Activated CD8-positive, alpha-beta memory T cell treated with anti-CD3 and anti-CD28 coated beads for 36 hours (primary cell): ENCODE results near the gene TLR4. TPM values are rescaled to one million over a fixed set of nuclear protein-coding genes. Genes with fewer than 3 reads are reported as not detected.

Experiments used
- CTCF ChIA-PET: fragments of 350-600 bp; sonication (Branson Sonifier 250); formaldehyde crosslinking; loops from one replicate; lab custom pipeline; 2021; ENCODE audit warnings: antibody characterized with exemption; lab: Charles Lee
- POLR2A ChIA-PET: fragments of 350-600 bp; sonication (Branson Sonifier 250); formaldehyde crosslinking; loops from one replicate; lab custom pipeline; 2021; ENCODE audit warnings: antibody characterized with exemption; lab: Charles Lee
- total RNA-seq, 2 experiments: library from RNA; stranded (reverse); gene quantifications; one replicate each; pipeline ENCODE4 v1.2.3, GENCODE V29; 2021

The TLR4 gene
- total RNA-seq, 2 experiments from 2014 or later, result not detected

DNA sequence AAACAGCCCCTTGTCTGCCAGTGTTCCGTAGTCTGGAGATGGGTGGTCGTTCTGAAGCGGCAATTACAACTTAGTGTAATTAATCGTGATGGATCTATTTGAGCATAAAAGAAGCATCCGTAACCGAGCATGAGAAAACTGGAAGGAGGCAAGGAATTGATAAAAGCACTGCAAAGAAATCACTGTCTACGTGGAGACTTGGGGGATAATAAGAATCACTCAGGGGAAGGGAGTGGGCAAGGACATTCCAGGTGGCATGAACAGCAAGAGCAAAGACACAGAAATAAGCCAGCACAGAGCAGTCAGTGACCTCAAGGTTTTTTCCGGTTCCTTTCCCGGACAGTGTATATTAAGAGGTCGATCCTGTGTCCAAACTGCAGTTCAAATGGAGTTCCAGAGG is 35.0 kb downstream of the TLR4 start:
- POLR2A ChIA-PET, result no interaction called here
- CTCF ChIA-PET, result no interaction called here

DNA sequence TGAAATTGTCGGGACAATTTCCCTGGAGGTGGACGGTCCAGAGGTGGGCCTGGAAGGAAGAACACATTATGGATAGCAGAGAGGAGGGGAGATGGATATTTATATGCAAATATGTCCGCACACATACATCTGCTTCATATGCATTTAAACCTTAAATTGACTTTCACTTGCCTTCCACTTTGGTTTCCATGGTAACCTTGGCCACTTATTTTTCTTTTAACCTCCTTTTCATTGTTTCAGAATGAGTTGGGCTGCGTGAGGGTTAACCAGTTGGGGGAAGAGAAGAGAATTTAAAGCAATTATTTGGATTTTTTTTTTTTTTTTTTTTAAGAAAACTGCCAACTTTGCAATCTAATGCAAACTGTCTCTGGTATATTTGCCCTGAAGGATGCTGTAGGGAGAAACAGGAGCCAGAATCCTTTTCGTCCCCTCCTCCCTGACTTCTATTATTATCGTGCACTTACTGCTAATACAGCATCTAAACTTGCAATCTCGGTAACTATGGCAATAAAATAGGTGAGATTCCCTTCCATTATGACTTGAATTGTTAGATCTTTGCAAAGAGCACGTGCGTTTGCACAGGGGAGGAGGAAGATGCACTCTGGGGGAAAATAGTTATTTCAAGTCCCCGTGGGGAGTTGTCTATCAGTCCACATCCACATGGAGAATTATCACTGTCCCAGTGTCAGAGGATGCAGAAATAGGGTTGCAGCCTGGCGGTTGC is 35.6 kb downstream of the TLR4 start:
- POLR2A ChIA-PET, result no interaction called here
- CTCF ChIA-PET, result no interaction called here

DNA sequence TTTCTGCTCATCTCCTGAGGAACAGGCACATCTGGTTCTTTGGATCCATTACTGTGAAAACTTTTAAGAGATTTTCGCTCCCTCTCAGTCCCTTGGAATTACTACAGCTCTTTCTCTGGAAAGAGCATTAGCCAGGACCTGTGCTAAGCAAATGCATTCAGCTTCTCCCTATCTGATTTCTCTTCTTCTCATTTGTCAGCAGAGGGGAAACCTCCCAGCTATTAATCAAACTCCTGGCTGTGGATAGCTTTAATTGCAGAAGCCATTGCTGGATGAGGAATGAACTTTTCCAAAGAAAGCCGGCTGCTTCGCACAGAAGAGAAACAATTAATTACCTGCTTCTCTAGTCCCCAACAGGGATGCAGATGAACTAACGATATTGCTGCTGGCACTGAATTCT is 37.9 kb downstream of the TLR4 start:
- POLR2A ChIA-PET, result no interaction called here
- CTCF ChIA-PET, result no interaction called here

DNA sequence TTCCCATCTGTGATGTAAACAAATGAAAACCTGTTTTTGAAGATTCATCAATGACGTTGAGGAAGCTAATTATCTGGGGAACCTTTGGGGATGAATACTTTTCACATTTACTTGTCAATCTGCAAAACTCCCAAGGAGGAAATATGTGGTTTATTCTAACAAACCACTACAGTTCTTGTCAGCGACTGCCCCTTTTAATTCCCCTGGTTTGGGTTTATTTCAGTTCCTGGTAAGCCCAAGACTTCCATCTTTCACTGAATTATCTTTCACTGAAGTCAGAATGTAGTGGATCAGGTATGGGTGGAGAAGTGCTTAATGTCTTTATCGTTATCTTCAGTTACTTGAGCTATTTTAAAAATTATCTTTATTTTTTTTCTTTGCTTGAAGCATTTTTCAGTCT is 40.2 kb downstream of the TLR4 start:
- CTCF ChIA-PET, result no interaction called here
- POLR2A ChIA-PET, result no interaction called here

DNA sequence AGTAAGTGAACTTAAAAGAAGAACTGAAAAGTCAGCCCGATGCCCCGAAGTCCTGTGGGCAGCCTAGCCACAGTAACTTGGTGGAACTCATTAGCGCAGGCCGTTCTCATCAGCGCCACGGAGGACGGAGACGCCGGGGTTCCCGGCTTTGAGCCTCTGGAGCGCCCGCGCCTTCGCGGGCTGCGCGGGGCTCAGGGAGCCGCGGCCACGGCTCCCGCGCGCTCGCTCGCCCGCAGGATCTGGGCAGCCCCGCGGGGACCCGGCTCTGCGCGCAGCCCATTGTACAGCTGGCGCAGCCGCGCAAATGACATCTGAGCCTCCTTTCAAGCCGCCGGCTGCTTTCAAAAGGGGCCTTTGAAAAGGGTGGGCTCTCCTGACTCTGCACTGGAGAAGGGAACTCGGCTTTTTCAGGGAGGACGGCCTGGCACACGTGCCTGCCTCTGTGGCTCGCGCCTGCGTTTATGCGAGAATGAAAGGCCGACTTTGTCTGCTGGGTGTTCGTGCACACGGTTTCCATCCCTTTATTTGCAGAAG is 40.7 kb downstream of the TLR4 start:
- POLR2A ChIA-PET, result no interaction called here
- CTCF ChIA-PET, result no interaction called here

DNA sequence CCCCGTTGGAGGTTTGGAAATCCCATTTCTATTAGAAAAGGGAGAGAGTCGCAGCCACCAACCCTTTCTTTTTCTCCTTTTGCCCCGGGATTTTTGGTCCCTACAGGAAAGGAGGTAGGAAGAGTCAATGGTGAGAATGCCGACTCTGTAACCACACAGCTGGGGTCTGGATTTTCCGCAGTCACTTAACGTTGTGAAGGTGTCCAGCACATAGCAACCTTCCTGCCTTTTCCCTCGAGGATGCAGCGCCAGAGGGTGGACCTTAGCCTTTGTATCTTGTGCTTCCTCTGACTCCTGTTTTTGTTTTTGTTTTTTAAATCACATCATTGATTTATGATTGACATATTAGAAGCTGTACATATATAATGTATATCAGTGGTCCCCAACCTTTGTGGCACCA is 41.4 kb downstream of the TLR4 start:
- POLR2A ChIA-PET, result no interaction called here
- CTCF ChIA-PET, result no interaction called here

DNA sequence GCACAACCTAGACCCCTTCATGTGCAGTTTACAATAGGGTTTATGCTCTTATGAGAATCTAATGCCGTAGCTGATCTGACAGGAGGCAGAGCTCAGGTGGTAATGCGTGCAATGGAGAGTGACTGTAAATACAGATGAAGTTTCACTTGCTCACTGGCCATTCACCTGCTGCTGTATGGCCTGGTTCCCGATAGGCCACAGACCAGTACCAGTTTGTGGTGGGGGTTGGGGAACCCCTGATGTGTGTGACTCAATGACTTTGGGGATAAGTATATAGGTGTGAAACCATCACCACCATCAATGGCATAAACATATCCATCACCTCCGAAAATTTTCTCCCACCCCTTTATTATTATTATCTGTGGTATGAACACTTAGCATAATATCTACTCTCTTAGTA is 42.1 kb downstream of the TLR4 start:
- POLR2A ChIA-PET, result no interaction called here
- CTCF ChIA-PET, result no interaction called here

DNA sequence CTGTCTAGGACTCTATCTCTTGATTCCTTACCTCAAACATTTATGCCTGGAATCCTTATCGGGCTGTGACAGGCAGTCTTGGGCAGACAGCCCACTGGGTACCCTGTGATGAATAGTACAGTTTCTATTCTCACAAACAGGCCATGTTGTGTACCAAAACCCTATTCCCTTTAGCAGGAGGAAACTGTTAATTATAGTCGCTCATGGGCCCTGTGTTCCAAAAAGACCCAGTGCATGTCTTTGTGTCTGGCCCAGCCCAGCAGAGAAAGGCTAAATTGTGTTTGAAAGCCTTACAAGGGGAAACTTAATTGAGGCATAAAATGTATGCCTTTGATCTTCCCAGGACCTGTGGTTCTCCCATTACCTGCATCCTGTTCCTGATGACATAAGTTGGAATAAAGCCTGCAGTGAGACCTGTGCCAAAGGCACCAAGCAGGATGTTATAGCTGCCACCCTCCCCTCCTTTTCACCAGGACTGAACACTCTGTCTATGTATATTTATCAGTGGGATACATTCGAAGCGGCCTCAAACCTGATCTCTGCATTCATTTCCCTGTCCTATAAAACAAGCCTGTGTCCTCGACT is 43.3 kb downstream of the TLR4 start:
- POLR2A ChIA-PET, result no interaction called here
- CTCF ChIA-PET, result no interaction called here

DNA sequence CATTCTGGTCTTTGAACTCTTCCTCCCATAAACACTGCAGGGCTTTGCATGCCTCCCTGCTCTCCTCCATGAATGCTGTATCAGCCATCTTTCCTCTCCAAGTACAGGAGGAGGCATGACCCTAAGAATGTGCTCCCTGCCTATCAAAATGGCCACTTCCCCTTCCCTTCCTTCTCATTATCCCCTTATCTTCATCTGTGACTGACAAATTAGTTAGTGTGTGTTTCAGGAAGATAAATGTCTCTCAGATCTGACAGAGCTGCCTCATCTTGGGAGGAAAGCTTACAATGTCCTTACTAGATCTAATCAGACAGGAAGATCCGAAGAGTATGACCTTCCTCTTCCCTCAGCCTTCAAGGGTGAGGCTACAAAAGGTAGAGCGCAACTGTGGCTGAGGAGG is 46.2 kb downstream of the TLR4 start:
- ChIA-PET POLR2A (no interaction called here), CTCF (no interaction called here)

DNA sequence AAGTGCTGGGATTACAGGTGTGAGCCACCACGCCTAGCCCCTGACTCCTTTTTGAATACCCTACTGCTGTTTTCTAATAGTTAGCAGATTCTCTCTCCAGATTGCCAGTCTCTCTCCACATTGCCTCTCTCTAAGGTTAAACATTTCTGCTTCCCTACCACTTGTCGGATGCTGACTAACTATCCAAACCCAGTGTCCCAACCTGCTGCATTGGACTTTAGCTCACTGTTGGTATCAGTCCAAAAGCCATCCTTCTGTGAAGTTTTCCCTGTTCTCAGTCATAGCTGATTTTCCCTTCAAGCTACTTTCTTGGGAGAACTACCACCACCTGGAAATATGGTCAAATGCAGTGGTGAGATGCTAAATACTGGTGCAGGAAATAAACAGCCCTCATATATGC is 48.7 kb downstream of the TLR4 start:
- ChIA-PET POLR2A (no interaction called here), CTCF (no interaction called here)

DNA sequence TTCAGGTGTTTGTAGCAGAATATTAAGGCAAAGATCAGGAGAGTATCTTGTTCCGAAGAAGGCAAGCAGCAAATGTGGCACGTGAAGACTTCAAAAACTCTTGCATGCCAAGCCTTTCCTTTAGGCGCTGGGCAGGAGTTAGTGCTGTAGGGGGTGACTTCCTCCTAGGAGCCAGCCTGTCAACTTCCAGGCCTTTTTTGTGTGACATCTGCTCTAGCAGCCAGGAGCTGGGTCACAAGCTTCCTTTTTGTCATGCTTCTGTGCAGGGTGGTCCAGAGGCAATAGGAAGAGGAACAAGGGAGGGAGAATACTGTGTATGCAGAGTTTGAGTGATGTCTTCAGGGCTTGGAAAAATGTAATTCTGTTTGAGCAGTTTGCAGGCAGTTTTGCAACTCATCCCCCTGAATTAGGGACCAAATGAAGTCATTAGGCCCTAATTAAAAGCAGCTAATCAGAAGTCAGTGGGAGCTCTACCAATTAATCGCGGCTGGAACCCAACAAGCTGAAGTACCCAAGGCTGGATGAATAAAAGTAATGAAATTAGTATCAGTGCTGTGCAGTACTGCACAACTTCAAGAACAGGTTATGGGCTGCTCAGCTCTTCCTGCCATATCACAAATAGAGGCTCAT is 53.5 kb downstream of the TLR4 start:
- CTCF ChIA-PET, result no interaction called here
- POLR2A ChIA-PET, result no interaction called here

DNA sequence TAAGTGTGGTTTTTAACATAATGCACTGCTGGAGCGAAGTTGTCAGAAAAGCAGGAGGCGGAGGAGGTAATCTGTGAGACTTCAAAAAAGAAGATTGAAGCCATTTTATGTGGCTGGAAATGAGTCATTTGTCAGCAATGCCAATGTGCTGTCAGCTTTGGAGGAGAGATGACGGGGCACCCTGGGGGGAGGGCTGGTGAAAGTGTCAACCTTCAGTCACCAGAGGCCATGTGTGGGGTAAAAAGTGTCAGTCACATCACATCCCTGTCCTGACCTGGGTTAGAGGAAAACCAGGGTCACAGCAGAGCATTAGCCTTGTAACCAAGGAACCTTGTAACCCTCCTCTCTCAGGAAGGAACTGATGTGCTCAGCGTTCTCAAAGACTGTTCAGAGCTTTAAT is 59.1 kb downstream of the TLR4 start:
- CTCF ChIA-PET, result no interaction called here

DNA sequence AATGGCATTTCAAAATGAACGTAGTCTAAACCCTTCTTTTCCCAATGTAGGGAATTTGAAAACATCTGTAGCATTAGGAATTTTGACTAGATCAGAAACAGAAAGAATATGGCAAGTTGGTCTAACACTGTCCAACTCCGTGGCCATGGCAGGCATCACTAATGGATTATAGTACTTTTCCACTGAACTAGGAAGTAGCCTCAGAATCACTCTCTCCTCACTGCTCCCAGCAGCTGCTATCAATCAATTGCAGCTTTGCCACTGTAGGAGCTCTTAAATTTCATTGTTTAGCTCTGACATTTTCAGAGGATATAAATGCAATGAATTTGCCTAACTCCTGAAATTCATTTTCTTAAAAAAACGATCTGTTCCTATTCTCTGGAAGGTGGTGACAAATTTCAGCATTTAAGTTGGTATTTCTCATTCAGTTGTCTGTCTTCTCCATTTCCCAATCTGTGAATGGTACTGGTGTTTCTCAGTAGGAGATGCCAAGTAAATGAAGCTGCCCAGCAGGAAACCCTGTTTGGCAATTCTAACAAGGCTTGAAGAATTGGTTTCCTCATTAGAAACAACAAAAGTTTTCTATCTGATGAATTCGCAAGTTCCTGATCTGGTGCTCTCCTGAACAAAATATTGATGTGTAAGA is 64.7 kb downstream of the TLR4 start:
- ChIA-PET CTCF (no interaction called here), POLR2A (no interaction called here)

More for the DNA sequence above, 59.1 kb downstream of the TLR4 start:
- POLR2A ChIA-PET, result no interaction called here

DNA sequence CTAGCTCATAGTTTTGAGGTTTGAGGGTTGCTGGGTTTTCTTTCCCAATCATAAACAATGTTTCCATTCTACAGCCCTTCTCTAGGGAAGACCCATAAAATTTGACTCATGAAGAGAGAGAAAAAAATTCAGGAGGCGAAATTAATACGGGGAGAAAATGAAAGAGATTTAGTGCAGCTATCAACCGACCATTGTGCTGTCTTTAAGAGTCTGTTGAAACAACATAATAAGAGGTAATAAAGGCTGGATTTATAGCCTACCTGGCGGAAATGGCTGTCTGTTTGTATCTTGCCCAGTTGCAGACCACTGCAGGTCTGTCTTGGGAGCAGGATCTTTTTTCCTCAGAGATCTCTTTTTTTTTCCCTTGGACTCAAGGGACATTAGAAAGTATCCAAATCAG is 66.9 kb downstream of the TLR4 start:
- POLR2A ChIA-PET, result no interaction called here

DNA sequence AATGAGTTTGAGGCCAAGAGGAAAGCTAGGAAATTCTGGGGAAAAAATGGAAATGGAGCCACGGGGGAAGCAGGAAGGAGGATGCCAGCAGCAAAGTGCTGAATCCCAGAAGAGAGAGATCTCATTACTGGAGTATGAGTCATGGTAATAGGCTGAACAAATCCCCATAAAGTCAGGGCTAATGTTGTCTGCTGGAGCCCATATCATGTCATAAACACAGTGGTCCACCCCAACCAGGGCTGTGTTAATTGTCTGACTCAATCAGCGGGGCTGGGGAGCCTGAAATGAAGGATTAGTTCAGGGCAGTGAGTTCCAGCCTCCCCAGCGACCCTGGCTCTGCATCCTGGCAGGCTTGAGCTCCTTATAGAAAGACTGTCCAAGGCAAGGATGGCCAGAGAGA is 68.8 kb downstream of the TLR4 start:
- CTCF ChIA-PET, result no interaction called here
- POLR2A ChIA-PET, result no interaction called here

More for the DNA sequence above, 66.9 kb downstream of the TLR4 start:
- CTCF ChIA-PET, result no interaction called here
